CD4-positive, alpha-beta T cell treated with Interleukin-4 for 4 hours (primary cell): ENCODE results near the gene HOXD8.

Experiments used
- DNase-seq: peaks from one replicate; pipeline ENCODE4 v3.0.0-alpha.2; 2020

Gene HOXD8

GRCh38 chr2:176174824-176175708 lies 45.6 kb downstream of the HOXD8 start:
- no peak for DNase-seq

- DNase-seq: no peak
Measured at GRCh38 chr2:176175709-176176607, 46.5 kb downstream of the HOXD8 start.

GRCh38 chr2:176177580-176178037 lies 48.1 kb downstream of the HOXD8 start:
- DNase-seq: no peak

GRCh38 chr2:176178038-176178756 lies 48.7 kb downstream of the HOXD8 start:
- DNase-seq: no peak

- DNase-seq: no peak
Measured at GRCh38 chr2:176178757-176179295, 49.3 kb downstream of the HOXD8 start.

GRCh38 chr2:176181551-176181950 lies 52.0 kb downstream of the HOXD8 start:
- no peak for DNase-seq
